ENCODE results near the gene PARD3B.

The PARD3B gene

GRCh38 chr2:204560902-204561301, 15.6 kb downstream of the PARD3B start:
- no peak overlapping the region for H3K4me3 ChIP-seq (ENCODE audit: low read depth, low read length)
- DNase-seq (ENCODE audit: low read depth) = no peak
- no peak for TF ChIP-seq MYC (IDR thresholded peaks at IDR 0.05; ENCODE audit: low read depth, low read length)
- TF ChIP-seq POLR2A (IDR thresholded peaks at IDR 0.05; ENCODE audit: extremely low read depth, insufficient read length) = no peak
- TF ChIP-seq MAX (IDR thresholded peaks at IDR 0.05; ENCODE audit: low read depth, low read length) = no peak
- no peak for TF ChIP-seq CTCF (IDR thresholded peaks at IDR 0.05; ENCODE audit: low read depth, low read length)

- no peak for TF ChIP-seq MYC (IDR thresholded peaks at IDR 0.05; ENCODE audit: low read depth, low read length)
- no peak for TF ChIP-seq CTCF (IDR thresholded peaks at IDR 0.05; ENCODE audit: low read depth, low read length)
- TF ChIP-seq MAX (IDR thresholded peaks at IDR 0.05; ENCODE audit: low read depth, low read length) = no peak
- TF ChIP-seq POLR2A (IDR thresholded peaks at IDR 0.05; ENCODE audit: extremely low read depth, insufficient read length) = no peak
- no peak overlapping the region for H3K4me3 ChIP-seq (ENCODE audit: low read depth, low read length)
- no peak for DNase-seq (ENCODE audit: low read depth)
Observed at GRCh38 chr2:204561771-204562170, 16.5 kb downstream of the PARD3B start.

GRCh38 chr2:204566439-204566838, 21.2 kb downstream of the PARD3B start:
- no peak for TF ChIP-seq MAX (IDR thresholded peaks at IDR 0.05; ENCODE audit: low read depth, low read length)
- no peak overlapping the region for H3K4me3 ChIP-seq (ENCODE audit: low read depth, low read length)
- no peak for DNase-seq (ENCODE audit: low read depth)

GRCh38 chr2:204570421-204570820, 25.1 kb downstream of the PARD3B start:
- no peak overlapping the region for H3K4me3 ChIP-seq (ENCODE audit: low read depth, low read length)
- no peak for DNase-seq (ENCODE audit: low read depth)
- no peak for TF ChIP-seq MAX (IDR thresholded peaks at IDR 0.05; ENCODE audit: low read depth, low read length)
- no peak for TF ChIP-seq POLR2A (IDR thresholded peaks at IDR 0.05; ENCODE audit: extremely low read depth, insufficient read length)
- TF ChIP-seq CTCF (IDR thresholded peaks at IDR 0.05; ENCODE audit: low read depth, low read length) = no peak
- no peak for TF ChIP-seq MYC (IDR thresholded peaks at IDR 0.05; ENCODE audit: low read depth, low read length)

- no peak overlapping the region for H3K4me3 ChIP-seq (ENCODE audit: low read depth, low read length)
- TF ChIP-seq MYC (IDR thresholded peaks at IDR 0.05; ENCODE audit: low read depth, low read length) (no peak), POLR2A (IDR thresholded peaks at IDR 0.05; ENCODE audit: extremely low read depth, insufficient read length) (no peak), MAX (IDR thresholded peaks at IDR 0.05; ENCODE audit: low read depth, low read length) (no peak), CTCF (IDR thresholded peaks at IDR 0.05; ENCODE audit: low read depth, low read length) (no peak)
- DNase-seq (ENCODE audit: low read depth) = no peak
Observed at GRCh38 chr2:204571041-204571440, 25.8 kb downstream of the PARD3B start.

- DNase-seq (ENCODE audit: low read depth) = no peak
- no peak for TF ChIP-seq MAX (IDR thresholded peaks at IDR 0.05; ENCODE audit: low read depth, low read length)
- no peak overlapping the region for H3K4me3 ChIP-seq (ENCODE audit: low read depth, low read length)
Observed at GRCh38 chr2:204571911-204572310, 26.6 kb downstream of the PARD3B start.

GRCh38 chr2:204573221-204573620, 27.9 kb downstream of the PARD3B start:
- TF ChIP-seq MAX (IDR thresholded peaks at IDR 0.05; ENCODE audit: low read depth, low read length) (no peak), MYC (IDR thresholded peaks at IDR 0.05; ENCODE audit: low read depth, low read length) (no peak), POLR2A (IDR thresholded peaks at IDR 0.05; ENCODE audit: extremely low read depth, insufficient read length) (no peak), CTCF (IDR thresholded peaks at IDR 0.05; ENCODE audit: low read depth, low read length) (no peak)
- H3K4me3 ChIP-seq (ENCODE audit: low read depth, low read length) = no peak overlapping the region
- DNase-seq (ENCODE audit: low read depth) = no peak
